Osteocyte (in vitro differentiated cells): ENCODE data around the gene RFX7. TPM values are rescaled to one million over a fixed set of nuclear protein-coding genes. Genes with fewer than 3 reads are reported as not detected.
A peak's percentile ranks its signal among the peaks of the same experiment; 100 is the strongest.

Experiments
- DNase-seq: peaks from one replicate; pipeline ENCODE4 v3.0.0; 2021; ENCODE audit warnings: mixed read lengths; ENCODE audit not compliant: unreplicated experiment; ENCODE audit errors: extremely low spot score
- H3K27ac Mint-ChIP-seq: one replicate; pipeline ENCODE4 v1.8.0; 2021; ENCODE audit warnings: mild to moderate bottlenecking, mixed read lengths; ENCODE audit not compliant: unreplicated experiment
- H3K27me3 Mint-ChIP-seq: one replicate; pipeline ENCODE4 v1.8.0; 2021; ENCODE audit warnings: mixed read lengths; ENCODE audit not compliant: unreplicated experiment
- H3K36me3 Mint-ChIP-seq: one replicate; pipeline ENCODE4 v1.8.0; 2021; ENCODE audit warnings: mixed read lengths; ENCODE audit not compliant: unreplicated experiment
- H3K4me1 Mint-ChIP-seq: one replicate; pipeline ENCODE4 v1.8.0; 2021; ENCODE audit warnings: mixed read lengths; ENCODE audit not compliant: unreplicated experiment
- H3K4me3 Mint-ChIP-seq: one replicate; pipeline ENCODE4 v1.8.0; 2021; ENCODE audit warnings: mild to moderate bottlenecking, moderate library complexity, mixed read lengths; ENCODE audit not compliant: unreplicated experiment
- H3K9me3 Mint-ChIP-seq: one replicate; pipeline ENCODE4 v1.8.0; 2021; ENCODE audit warnings: mixed read lengths; ENCODE audit not compliant: unreplicated experiment
- CTCF ChIP-seq: fragments of 200-600 bp; sonication (generic); IDR thresholded peaks from 2 replicates; pipeline ENCODE4 v1.5.0; 2021; ENCODE audit warnings: antibody characterized with exemption, mild to moderate bottlenecking, moderate library complexity
- total RNA-seq: library from RNA; stranded (reverse); gene quantifications from 2 replicates; pipeline ENCODE4 v1.2.1, GENCODE V29; 2021

RFX7 gene
- total RNA-seq, 1 donor from 2014 or later, result 20.2 TPM

- Mint-ChIP-seq H3K36me3 (no peaks in the 10 kb centered on the region), H3K4me3 (no peak overlapping the region), H3K4me1 (peaks cover 13% of the 10 kb centered on the region), H3K9me3 (no peaks in the 10 kb centered on the region), H3K27me3 (no peaks in the 10 kb centered on the region), H3K27ac (peak overlapping the region; percentile 90)
- DNase-seq, result no peak
- peak; percentile 6 for TF ChIP-seq CTCF
Measured at GRCh38 chr15:56040081-56041035, 203.3 kb downstream of the RFX7 start.

- H3K27me3 Mint-ChIP-seq, result no peaks in the 10 kb centered on the region
- H3K36me3 Mint-ChIP-seq, result no peaks in the 10 kb centered on the region
- no peaks in the 10 kb centered on the region for H3K9me3 Mint-ChIP-seq
- no peak for TF ChIP-seq CTCF
- H3K4me1 Mint-ChIP-seq, result peaks cover 13% of the 10 kb centered on the region
- DNase-seq, result no peak
- no peak overlapping the region for H3K4me3 Mint-ChIP-seq
- no peak overlapping the region for H3K27ac Mint-ChIP-seq
Measured at GRCh38 chr15:56038707-56039106, 205.0 kb downstream of the RFX7 start.

DNA sequence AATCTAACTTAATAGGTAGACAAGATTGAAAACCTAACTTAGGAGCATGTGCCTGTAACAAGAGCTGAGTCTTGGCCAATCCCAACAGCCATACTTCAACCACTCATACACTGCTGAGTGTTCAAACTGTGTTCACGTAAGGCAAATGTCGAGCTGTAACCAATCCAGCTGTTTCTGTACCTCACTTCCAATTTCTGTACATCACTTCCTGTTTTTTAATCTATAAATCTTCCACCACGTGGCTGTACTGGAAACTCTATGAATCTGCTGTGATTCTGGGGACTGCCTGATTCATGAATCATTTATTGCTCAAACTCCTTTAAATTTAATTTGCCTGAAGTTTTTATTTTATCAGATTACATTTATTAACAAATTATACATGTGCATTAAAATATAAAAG is 205.7 kb downstream of the RFX7 start:
- H3K4me3 Mint-ChIP-seq, result no peak overlapping the region
- H3K36me3 Mint-ChIP-seq, result no peaks in the 10 kb centered on the region
- H3K4me1 Mint-ChIP-seq, result peaks cover 13% of the 10 kb centered on the region
- no peak overlapping the region for H3K27ac Mint-ChIP-seq
- no peak for DNase-seq
- no peaks in the 10 kb centered on the region for H3K9me3 Mint-ChIP-seq
- no peaks in the 10 kb centered on the region for H3K27me3 Mint-ChIP-seq
- no peak for TF ChIP-seq CTCF

Other genes with a start within 250 kb of the RFX7 start
- 2.4 and 4.3 TPM in 2 replicates for gene TEX9, start 121.5 kb upstream of the RFX7 start, total RNA-seq
- gene MNS1, start 221.3 kb upstream of the RFX7 start, total RNA-seq, result 2.5 and 3.4 TPM in 2 replicates